Neural cell (in vitro differentiated cells): ENCODE results near the gene TMEM237.

Experiments used
- EP300 ChIP-seq: fragments of 450-650 bp; conservative IDR thresholded peaks from 2 replicates; pipeline ENCODE4 v1.6.1; 2014; ENCODE audit warnings: antibody characterized with exemption, mild to moderate bottlenecking, moderate library complexity; ENCODE audit not compliant: poor library complexity, severe bottlenecking
- EZH2 ChIP-seq: fragments of 200-600, 300-800 bp; shearing (Covaris generic), sonication (generic); IDR thresholded peaks from 2 replicates; pipeline ENCODE4 v1.6.1; 2014; ENCODE audit warnings: antibody characterized with exemption, low read length, borderline replicate concordance, mild to moderate bottlenecking; ENCODE audit not compliant: insufficient read depth, poor library complexity, severe bottlenecking
- MXI1 ChIP-seq: fragments of 450-650 bp; conservative IDR thresholded peaks from 2 replicates; pipeline ENCODE4 v1.6.1; 2014; ENCODE audit warnings: antibody characterized with exemption, mild to moderate bottlenecking; ENCODE audit not compliant: poor library complexity, severe bottlenecking
- POLR2AphosphoS5 ChIP-seq: IDR thresholded peaks from 2 replicates; pipeline ENCODE4 v1.6.1; 2012
- RAD21 ChIP-seq: fragments of 450-650 bp; conservative IDR thresholded peaks from 2 replicates; pipeline ENCODE4 v1.6.1; 2014; ENCODE audit warnings: antibody characterized with exemption, mild to moderate bottlenecking, moderate library complexity
- TF ChIP-seq, protein P1 (sequence below): fragments of 450-650 bp; IDR thresholded peaks from 2 replicates; pipeline ENCODE4 v1.5.1; 2014; ENCODE audit warnings: antibody characterized with exemption, mild to moderate bottlenecking, moderate library complexity; ENCODE audit not compliant: poor library complexity, severe bottlenecking

DNA sequence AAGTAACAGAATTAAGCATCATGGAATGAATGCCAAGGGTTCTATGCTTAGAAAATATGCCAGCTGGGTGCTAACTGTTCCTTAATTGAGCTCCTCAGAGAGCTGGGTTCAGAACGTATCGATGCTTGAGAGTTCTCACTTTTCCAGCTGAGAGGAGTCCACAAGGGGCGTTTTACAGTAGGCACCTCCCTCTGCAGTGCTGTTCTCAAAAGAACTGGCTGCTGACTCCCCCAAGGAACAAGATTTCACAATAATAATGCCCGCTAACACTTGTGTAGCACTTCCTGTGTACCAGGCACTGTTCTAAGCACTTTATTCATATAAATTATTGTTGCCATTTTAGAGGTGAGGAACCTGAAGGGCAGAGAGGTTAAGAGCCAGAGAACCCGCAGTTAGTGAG lies 18.1 kb upstream of the TMEM237 start:
- TF ChIP-seq, protein P1, sequence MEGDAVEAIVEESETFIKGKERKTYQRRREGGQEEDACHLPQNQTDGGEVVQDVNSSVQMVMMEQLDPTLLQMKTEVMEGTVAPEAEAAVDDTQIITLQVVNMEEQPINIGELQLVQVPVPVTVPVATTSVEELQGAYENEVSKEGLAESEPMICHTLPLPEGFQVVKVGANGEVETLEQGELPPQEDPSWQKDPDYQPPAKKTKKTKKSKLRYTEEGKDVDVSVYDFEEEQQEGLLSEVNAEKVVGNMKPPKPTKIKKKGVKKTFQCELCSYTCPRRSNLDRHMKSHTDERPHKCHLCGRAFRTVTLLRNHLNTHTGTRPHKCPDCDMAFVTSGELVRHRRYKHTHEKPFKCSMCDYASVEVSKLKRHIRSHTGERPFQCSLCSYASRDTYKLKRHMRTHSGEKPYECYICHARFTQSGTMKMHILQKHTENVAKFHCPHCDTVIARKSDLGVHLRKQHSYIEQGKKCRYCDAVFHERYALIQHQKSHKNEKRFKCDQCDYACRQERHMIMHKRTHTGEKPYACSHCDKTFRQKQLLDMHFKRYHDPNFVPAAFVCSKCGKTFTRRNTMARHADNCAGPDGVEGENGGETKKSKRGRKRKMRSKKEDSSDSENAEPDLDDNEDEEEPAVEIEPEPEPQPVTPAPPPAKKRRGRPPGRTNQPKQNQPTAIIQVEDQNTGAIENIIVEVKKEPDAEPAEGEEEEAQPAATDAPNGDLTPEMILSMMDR: no peak
- TF ChIP-seq EZH2: no peak
- no peak for TF ChIP-seq RAD21
- no peak for TF ChIP-seq EP300
- no peak for TF ChIP-seq POLR2AphosphoS5
- TF ChIP-seq MXI1: no peak
